Spleen (tissue), 11 donors: ENCODE measurements around the gene NHP2. TPM values are rescaled to one million over a fixed set of nuclear protein-coding genes. Genes with fewer than 3 reads are reported as not detected.

Experiments used
- DNase-seq: peaks from one replicate; pipeline ENCODE4 v3.0.0-alpha.2; 2020
- H3K27ac ChIP-seq, 8 donors: fragments of 200-600 bp; sonication (generic) in 7 of 8; 1 replicate in 4 of 8; 2 replicates in 4 of 8; pipeline versions ENCODE4 v1.5.0 to v1.8.0; 2016 to 2021; ENCODE audit warnings: inconsistent platforms in 4 of 8, mild to moderate bottlenecking in 4 of 8, moderate library complexity in 1 of 8
- H3K27me3 ChIP-seq, 7 donors: fragments of 200-600 bp; sonication (generic) in 6 of 7; replicated peaks in 1 of 7; 1 replicate in 4 of 7; 2 replicates in 3 of 7; pipeline versions ENCODE4 v1.5.0 to v1.8.0; 2016 to 2021; ENCODE audit warnings: inconsistent platforms in 3 of 7, mild to moderate bottlenecking in 1 of 7
- H3K36me3 ChIP-seq, 6 donors: fragments of 200-600 bp; sonication (generic) in 5 of 6; 1 replicate in 4 of 6; 2 replicates in 2 of 6; pipeline versions ENCODE4 v1.5.0 to v1.8.0; 2016 to 2021; ENCODE audit warnings: inconsistent platforms in 2 of 6
- H3K4me1 ChIP-seq, 6 donors: fragments of 200-600 bp; sonication (generic) in 5 of 6; 1 replicate in 3 of 6; 2 replicates in 3 of 6; pipeline versions ENCODE4 v1.5.0 to v1.8.0; 2016 to 2021; ENCODE audit warnings: inconsistent platforms in 3 of 6
- H3K4me3 ChIP-seq, 8 donors: fragments of 200-600 bp; sonication (generic) in 7 of 8; 1 replicate in 4 of 8; 2 replicates in 4 of 8; pipeline versions ENCODE4 v1.5.0 to v1.8.0; 2016 to 2021; ENCODE audit warnings: inconsistent platforms in 4 of 8, mild to moderate bottlenecking in 4 of 8, moderate library complexity in 2 of 8
- H3K9me3 ChIP-seq, 8 donors: fragments of 200-600 bp; sonication (generic) in 7 of 8; 1 replicate in 4 of 8; 2 replicates in 4 of 8; pipeline versions ENCODE4 v1.5.0 to v1.8.0; 2016 to 2021; ENCODE audit warnings: inconsistent platforms in 4 of 8
- POLR2A ChIP-seq, 3 donors: fragments of 450-650 bp; IDR thresholded peaks; one replicate each; pipeline ENCODE4 v1.5.1; 2017; ENCODE audit warnings: antibody characterized with exemption in 3 of 3, mild to moderate bottlenecking in 1 of 3
- POLR2AphosphoS5 ChIP-seq, 3 donors: sonication (generic); formaldehyde crosslinking; IDR thresholded peaks; one replicate each; pipeline ENCODE4 v1.5.1; 2017; ENCODE audit warnings: antibody characterized with exemption in 3 of 3
- WGBS, 5 donors: extraction: QIAGEN DNeasy Blood & Tissue Kit in 3 of 5; methylation state at CpG; one replicate each; pipeline versions ENCODE4 v1.1.5 to v1.1.7; 2013 to 2018; 5-methylcytosine and 5-hydroxymethylcytosine counted together
- intact Hi-C: fragments of 100-400 bp; cut with DNase I; formaldehyde crosslinking; loops from one replicate; pipeline ENCODE4 v1.15.0; 2023; ENCODE audit warnings: low total_unique reads
- polyA plus RNA-seq, 3 donors: library from polyadenylated mRNA; stranded (reverse); fragments of 200-250 nt; gene quantifications; one replicate each; pipeline ENCODE4 v1.2.1, GENCODE V29; 2013
- total RNA-seq, 7 donors: library from RNA; depleted of rRNA in 3 of 7; stranded (reverse); fragments of >200 nt in 3 of 7; fragmentation: NEBNext Ultra II Directional in 4 of 7; extraction: Animal tissue kit (Norgen Biotek cat#: 25700) in 4 of 7; gene quantifications; one replicate each; pipeline versions ENCODE4 v1.1.0 to v1.2.1, GENCODE V29; 2016 to 2021
- TF ChIP-seq, protein P1 (sequence below), 11 experiments: fragments of 200-600 bp in 7 of 11; fragments of 450-650 bp in 4 of 11; sonication (generic) in 4 of 11; IDR thresholded peaks in 8 of 11; conservative IDR thresholded peaks in 3 of 11; 1 replicate in 7 of 11; 2 replicates in 4 of 11; pipeline versions ENCODE4 v1.4.0 to v1.8.0; 2016 to 2021; ENCODE audit warnings: antibody characterized with exemption in 11 of 11, inconsistent platforms in 4 of 11, mild to moderate bottlenecking in 1 of 11
- donor health status: healthy with polysubstance abuse.
- donor health status: DM: no; HTN: no; CAD: no; lungs with moderate emphysema.
- donor health status: DM: no; HTN: no; CAD: no.
- donor health status: Bipolar disorder and iron deficiency.
- donor health status: healthy.
- donor health status: DM: no; HTN: no; CAD: no.
- donor health status: DM: yes; HTN: yes; CAD: no.

NHP2 gene
- total and polyA plus RNA-seq, 10 donors: 53.7 to 162 (median 98.2) TPM

DNA sequence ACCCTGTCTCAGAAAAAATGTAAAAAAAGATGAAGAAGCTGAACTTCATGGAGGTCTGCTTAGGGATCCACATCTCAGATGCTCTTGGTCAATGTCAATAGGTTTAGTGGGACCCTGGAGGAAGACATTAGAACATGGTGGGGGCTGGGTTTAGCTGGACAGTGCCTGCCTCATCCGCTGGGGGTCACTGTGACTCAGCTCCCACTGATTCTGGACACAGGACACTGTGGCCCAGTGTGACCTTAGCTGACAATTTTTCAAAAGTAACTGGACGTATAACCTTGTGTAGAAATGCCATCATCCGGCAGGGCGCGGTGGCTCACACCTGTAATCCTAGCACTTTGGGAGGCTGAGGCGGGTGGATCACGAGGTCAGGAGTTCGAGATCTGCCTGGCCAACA is 43.3 kb upstream of the NHP2 start:
- H3K27ac ChIP-seq: no peak overlapping the region
- TF ChIP-seq POLR2AphosphoS5 (IDR thresholded peaks at IDR 0.05): no peak
- no peak for TF ChIP-seq POLR2A (IDR thresholded peaks at IDR 0.05)
- TF ChIP-seq, protein P1, sequence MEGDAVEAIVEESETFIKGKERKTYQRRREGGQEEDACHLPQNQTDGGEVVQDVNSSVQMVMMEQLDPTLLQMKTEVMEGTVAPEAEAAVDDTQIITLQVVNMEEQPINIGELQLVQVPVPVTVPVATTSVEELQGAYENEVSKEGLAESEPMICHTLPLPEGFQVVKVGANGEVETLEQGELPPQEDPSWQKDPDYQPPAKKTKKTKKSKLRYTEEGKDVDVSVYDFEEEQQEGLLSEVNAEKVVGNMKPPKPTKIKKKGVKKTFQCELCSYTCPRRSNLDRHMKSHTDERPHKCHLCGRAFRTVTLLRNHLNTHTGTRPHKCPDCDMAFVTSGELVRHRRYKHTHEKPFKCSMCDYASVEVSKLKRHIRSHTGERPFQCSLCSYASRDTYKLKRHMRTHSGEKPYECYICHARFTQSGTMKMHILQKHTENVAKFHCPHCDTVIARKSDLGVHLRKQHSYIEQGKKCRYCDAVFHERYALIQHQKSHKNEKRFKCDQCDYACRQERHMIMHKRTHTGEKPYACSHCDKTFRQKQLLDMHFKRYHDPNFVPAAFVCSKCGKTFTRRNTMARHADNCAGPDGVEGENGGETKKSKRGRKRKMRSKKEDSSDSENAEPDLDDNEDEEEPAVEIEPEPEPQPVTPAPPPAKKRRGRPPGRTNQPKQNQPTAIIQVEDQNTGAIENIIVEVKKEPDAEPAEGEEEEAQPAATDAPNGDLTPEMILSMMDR (IDR thresholded peaks at IDR 0.05 in 8 of 11, conservative IDR thresholded peaks at IDR 0.05 in 3 of 11): peak in 6 of 11 experiments; percentile 21 to 50 (median 32)
- DNase-seq: no peak
- peaks cover 0 to 16% (median 0%) of the 10 kb centered on the region in 7 donors for H3K27me3 ChIP-seq
- H3K9me3 ChIP-seq: no peaks in the 10 kb centered on the region
- no peaks in the 10 kb centered on the region for H3K36me3 ChIP-seq
- WGBS, 5 donors: 75 to 89% (median 80%) methylated on average over 8 of the region's 8 CpGs
- no peak overlapping the region for H3K4me3 ChIP-seq
- H3K4me1 ChIP-seq: peaks cover 0 to 32% (median 16%) of the 10 kb centered on the region in 6 donors
- intact Hi-C loops: no loop called here

DNA sequence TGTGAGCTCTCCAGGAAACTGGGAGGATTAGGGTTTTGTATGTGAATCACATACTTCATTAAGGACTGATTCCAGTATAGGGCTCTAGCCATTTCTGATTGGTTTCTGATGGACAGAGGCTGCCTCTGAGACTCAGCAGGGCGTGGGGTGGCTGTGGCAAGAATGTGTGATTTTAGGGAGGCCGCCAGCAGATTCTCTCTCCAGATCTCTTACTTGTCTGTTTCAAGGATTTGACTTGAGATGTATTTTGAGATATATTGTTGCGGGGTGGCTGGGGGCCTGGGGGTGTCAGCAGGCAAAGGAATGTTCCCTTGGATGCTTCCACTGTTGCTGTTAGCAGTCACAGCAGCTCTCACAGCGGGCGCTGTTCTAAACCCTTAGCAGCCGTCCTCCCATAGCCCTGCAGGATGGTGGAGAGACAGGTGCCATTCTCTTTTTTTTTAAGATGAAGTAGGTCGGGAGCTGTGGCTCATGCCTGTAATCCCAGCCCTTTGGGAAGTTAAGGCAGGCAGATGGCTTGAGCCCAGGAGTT is 42.7 kb upstream of the NHP2 start:
- Histone ChIP-seq H3K27me3 (peaks cover 0 to 22% (median 0%) of the 10 kb centered on the region in 7 donors), H3K27ac (no peak overlapping the region), H3K4me1 (peaks cover 0 to 26% (median 10%) of the 10 kb centered on the region in 6 donors), H3K36me3 (no peaks in the 10 kb centered on the region), H3K9me3 (no peaks in the 10 kb centered on the region), H3K4me3 (no peak overlapping the region)
- DNase-seq: no peak
- TF ChIP-seq, protein P1 (IDR thresholded peaks at IDR 0.05 in 8 of 11, conservative IDR thresholded peaks at IDR 0.05 in 3 of 11): no peak
- TF ChIP-seq POLR2A (IDR thresholded peaks at IDR 0.05): no peak
- TF ChIP-seq POLR2AphosphoS5 (IDR thresholded peaks at IDR 0.05): no peak
- intact Hi-C loops: no loop called here
- WGBS, 5 donors: 90 to 95% (median 94%) methylated on average over 7 of the region's 7 CpGs

DNA sequence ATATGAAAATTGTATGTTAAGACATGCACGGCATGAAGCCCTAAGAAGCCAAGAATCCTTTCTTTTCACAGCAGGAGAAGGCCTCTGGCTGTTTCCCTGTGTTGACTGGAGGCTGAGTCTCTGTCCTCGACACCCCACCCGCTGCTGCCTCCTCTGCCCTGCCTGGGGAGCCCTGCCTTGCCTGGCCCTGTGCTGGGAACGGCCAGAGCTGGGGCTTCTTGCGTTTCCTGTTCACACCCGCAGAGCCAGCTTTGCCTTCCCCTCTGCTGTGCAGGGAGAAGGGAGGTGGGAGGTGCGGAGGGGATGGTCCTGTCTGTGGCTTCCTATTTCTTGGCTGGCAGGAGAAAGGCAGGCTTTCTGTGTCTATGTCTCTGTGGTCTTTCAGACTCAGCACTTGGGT is 40.3 kb upstream of the NHP2 start:
- no peak overlapping the region for H3K27ac ChIP-seq
- intact Hi-C loops: no loop called here
- peaks cover 0 to 21% (median 8%) of the 10 kb centered on the region in 6 donors for H3K4me1 ChIP-seq
- peaks cover 0 to 32% (median 0%) of the 10 kb centered on the region in 7 donors for H3K27me3 ChIP-seq
- H3K4me3 ChIP-seq: no peak overlapping the region
- 10 to 18% (median 13%) methylated on average over 6 to 7 of the region's 7 CpGs for WGBS, 5 donors
- TF ChIP-seq POLR2AphosphoS5 (IDR thresholded peaks at IDR 0.05): no peak
- H3K36me3 ChIP-seq: no peaks in the 10 kb centered on the region
- no peaks in the 10 kb centered on the region for H3K9me3 ChIP-seq
- no peak for DNase-seq

DNA sequence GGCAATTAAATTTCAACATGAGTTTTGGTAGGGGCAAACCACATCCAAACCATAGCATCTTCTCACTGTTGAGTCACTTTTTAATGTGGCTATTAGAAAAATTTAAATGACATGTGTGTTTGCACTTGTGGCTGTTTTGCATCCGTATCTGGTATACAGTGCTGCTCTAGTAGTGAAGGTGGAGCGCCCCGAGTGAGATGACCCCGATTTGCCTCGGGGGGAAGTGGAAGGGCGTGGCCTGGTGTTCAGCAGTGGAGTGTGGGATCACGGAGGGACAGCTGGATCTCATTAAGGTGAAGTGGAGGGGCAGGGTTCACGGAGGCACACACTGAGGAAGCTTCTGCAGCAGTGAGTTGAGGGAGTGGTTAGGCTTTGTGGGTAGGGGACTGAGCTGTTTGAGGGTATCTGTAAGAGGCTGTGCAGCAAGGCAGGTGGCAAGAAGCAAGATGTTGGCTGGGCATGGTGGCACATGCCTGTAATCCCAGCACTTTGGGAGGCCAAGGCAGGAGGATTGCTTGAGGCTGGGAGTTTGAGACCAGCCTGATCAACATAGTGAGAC is 39.6 kb upstream of the NHP2 start:
- DNase-seq: no peak
- TF ChIP-seq POLR2A (IDR thresholded peaks at IDR 0.05) (no peak), POLR2AphosphoS5 (IDR thresholded peaks at IDR 0.05) (no peak)
- TF ChIP-seq, protein P1 (IDR thresholded peaks at IDR 0.05 in 8 of 11, conservative IDR thresholded peaks at IDR 0.05 in 3 of 11): no peak
- no peak overlapping the region for H3K27ac ChIP-seq
- H3K27me3 ChIP-seq: peaks cover 0 to 38% (median 0%) of the 10 kb centered on the region in 7 donors
- intact Hi-C loops: no loop called here
- peaks cover 0 to 19% (median 8%) of the 10 kb centered on the region in 6 donors for H3K4me1 ChIP-seq
- H3K9me3 ChIP-seq: no peaks in the 10 kb centered on the region
- no peaks in the 10 kb centered on the region for H3K36me3 ChIP-seq
- WGBS, 5 donors: 46 to 61% (median 49%) methylated on average over 8 of the region's 8 CpGs
- no peak overlapping the region for H3K4me3 ChIP-seq
